ENCODE measurements around the gene SEC24D.
"Not testable (repeated sequence)": the region's sequence is repeated elsewhere in the genome, so short reads cannot be mapped to it uniquely, and the experiment has no call there.

SEC24D gene

DNA sequence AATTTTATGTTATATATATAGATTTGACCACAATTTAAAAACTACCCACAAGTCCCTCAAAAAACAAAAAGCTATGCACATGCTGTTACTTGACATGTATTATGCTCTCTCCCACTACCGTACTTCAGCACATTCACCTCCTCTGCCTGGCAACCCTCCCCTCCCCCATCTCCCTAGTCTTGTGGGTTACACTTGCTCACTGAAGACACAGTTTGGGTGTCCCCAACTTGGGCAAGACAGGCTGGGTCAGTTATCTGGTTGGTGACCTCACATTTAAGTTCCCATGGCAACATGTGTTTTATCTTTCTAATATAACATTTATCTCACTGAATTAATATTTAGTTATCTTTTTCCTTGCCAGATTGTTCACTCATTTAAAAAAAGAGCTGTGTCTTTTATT is 32.7 kb downstream of the SEC24D start:
- no peak for DNase-seq

DNA sequence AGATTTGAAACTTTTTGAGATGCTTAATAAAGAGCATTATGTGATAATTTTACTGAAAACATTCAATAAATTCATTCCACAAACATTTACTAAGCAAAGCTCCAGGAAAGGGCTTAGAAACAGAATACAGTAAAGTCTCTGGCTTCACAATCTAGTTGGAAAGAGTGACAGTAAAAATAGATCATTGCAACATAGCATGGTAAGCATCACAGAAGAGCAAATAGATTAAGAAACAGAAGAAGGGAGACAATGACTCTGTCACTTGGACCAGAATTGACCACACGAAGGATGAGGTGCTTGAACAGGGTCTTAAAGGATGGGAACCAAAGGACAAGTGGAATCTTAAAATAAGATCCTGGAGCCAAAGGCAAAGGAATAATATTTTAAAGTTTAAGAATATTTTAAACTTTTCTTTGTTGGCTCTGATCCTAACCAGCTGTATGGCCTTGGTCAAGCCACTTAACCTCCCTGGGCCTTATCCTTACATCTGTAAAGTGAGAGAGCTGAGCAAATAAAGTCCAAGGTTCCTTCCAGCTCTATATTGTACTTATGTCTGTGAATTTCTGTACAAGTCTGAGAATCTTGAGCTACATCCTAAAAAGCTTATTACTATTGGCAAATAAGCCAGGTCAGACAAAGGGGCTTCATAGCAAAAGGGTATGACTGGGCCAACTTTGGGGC is 33.9 kb downstream of the SEC24D start:
- no peak for DNase-seq

DNA sequence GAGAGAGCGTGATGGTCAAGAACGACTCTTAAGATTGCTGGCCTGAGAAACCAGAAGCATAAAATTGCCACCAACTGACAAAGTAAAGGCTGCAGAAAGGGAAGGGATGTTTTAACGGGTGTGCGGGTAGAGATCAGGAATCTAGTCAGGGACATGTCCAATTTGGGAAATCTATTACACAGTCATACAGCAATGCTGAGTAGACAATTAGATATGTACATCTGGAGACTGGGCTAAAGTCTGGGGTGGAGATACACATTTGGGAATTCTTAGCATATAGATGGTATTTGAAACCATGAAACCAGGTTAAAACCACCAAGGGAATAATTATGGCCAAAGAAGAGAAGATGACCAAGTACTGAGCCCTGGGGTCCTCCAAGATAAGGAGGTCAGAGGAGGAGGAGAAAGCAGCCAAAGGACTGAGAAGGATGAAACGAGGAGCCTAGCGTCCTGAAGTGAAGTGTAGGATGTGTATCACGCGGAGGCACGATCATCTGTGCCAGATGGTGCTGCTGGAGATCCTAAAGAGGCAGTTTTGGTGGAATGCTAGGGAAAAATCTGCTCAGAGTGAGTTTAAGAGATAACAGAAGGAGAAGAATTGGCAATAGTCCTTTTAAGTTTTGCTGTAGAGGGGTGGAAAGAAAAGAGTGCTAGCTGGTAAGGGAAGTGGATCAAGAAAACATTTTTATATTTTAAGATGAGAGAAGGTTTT is 36.5 kb downstream of the SEC24D start:
- no peak for DNase-seq

DNA sequence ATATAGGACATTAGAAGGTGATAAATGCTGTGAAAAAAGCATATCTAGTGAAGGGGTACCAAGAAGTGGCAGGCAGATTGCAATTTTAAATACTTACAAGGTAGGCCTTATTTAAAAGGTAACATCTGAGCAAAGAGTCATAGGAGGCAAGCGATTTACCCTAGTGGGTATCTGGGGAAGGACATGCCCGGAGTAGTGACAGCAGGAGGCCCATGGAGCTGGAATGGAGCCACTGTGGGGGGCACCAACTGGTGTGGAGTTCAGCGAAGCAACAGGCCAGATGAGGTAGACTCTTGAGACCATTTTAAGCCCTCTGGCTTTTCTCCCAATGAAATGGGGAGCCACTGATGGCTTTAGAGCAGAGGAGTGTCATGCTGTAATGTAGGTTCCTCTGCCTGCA is 37.3 kb downstream of the SEC24D start:
- DNase-seq, result no peak

DNA sequence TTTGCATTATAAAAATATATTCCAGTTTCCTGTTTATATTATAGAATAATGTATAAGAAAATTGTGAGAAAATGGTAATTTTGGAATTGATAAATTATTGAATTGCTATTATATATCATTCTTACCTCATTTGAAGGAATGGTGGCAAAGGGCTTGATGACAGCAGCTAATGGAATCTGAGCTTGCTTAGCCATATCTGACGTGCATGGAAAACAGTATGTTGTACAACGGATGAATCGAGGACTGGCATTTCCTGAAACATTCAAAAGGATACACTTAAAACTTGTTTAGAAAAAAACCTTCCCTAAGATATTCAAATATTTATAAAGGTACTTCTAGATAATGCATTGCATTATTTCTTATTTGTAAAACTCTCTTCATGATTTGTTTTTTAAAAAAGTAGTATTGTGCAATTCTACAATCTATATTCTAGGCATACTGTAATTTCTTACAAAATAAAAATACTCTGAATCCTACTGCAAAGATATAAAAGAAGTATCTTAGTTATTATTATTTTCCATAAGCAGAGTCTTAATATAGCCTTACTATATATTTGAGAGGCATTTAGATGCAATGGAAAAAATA is 38.3 kb downstream of the SEC24D start:
- no peak for DNase-seq

DNA sequence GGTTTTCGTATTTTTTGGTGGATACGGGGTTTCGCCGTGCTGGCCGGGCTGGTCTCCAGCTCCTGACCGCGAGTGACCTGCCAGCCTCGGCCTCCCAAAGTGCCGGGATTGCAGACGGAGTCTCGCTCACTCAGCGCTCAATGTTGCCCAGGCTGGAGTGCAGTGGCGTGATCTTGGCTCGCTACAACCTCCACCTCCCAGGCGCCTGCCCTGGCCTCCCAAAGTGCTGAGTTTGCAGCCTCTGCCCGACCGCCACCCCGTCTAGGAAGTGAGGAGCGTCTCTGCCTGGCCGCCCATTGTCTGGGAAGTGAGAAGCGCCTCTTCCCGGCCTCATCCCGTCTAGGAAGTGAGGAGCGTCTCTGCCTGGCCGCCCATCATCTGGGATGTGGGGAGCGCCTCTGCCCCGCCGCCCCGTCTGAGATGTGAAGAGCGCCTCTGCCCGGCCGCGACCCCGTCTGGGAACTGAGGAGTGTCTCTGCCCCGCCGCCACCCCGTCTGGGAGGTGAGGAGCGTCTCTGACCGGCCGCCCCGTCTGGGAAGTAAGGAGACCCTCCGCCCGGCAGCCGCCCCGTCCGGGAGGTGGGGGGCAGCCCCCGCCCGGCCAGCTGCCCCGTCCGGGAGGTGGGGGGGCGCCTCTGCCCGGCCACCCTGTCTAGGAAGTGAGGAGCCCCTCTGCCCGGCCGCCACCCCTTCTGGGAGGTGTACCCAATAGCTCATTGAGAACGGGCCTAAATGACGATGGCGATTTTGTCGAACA is 44.1 kb downstream of the SEC24D start:
- DNase-seq, result not testable (repeated sequence)

DNA sequence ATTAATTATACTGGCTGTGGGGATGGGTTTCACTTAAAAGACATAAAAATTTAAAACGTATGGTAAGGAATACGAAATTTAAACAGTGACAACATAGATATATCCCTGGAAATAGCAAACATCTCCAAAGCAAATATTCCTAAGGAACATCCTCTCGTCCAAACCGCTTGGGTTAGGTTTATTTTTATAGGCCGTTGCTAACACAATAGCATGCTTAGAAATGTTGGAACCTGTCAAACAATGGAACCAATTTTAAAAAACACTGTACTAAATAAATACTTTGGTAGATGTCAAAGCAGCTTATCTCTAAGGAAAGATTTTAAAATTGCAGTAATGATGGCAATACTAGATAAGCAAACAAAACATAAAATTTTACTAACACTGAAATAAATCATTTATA is 45.4 kb downstream of the SEC24D start:
- no peak for DNase-seq

DNA sequence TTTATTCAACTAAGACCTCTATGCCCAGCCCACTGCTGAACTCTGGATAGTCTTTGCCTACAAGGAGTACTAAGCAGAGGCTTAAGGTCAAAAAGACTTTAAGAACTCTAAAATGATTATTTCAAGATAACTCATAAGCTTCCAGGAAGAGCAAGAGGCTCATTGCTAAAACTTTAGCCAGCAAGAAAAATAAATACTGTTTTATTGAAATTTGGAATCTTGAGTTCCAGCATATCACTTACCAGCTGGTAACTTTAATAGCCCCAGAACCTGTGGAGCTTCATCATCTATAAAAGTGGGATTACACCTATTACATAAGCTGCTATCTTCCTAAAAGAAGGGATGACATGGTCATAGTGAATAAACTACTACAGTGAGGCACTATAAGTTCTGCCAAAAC is 47.0 kb downstream of the SEC24D start:
- no peak for DNase-seq

DNA sequence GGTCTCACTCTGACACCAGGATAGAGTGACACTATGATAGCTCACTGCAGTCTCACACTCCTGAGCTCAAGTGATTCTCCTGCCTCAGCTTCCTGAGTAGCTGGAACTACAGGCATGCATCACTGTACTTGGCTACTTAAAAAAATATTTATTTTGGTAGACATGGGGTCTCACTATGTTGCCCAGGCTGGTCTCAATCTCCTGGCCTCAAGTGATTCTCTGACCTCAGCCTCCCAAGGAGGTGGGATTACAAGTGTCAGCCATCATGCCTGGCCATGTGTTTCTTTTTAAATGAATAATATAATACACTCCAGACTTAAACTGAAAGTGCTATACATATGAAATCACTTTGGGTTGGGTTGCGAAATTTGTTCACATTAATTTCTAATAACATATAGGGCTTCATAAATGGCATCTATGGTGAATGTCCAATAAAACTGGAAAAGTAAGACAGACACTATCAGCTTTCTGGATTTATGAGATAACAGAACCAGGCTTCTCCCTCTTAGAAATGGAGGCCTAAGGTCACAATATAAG is 48.0 kb downstream of the SEC24D start:
- no peak for DNase-seq

DNA sequence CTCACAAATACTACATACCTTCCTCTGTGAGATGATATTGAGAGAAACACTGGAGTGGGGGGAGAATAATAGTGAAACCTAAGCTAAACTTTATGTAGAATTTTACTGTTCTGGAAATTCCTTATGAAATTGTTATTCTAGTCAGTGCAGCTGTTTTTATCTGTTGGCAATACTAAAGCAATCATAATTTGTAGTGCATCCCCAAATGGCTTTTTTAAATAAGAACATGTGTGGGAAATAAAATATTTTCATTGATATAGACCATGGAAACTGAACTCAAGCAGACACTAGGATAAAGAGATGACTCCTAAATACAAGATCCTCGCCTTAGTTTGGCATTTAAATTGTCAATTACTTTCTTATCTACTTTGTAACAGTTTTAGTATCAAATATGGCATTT is 51.1 kb downstream of the SEC24D start:
- no peak for DNase-seq

DNA sequence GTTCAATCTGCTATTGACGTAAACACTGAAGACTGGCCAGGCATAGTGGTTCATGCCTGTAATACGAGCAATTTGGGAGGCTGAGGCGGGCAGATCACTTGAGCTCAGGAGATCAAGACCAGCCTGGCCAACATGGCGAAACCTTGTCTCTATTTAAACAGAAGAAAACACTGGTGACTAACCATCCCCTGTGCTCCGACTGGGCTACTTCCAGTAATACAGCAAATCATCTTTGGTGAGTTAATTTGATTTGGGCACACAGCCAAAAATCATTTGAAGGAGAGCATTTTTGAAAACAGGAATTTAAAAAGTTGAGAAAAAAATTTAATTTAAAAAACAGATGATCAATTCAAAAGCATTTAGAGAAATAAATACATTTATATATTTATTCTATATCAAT is 52.0 kb downstream of the SEC24D start:
- no peak for DNase-seq

DNA sequence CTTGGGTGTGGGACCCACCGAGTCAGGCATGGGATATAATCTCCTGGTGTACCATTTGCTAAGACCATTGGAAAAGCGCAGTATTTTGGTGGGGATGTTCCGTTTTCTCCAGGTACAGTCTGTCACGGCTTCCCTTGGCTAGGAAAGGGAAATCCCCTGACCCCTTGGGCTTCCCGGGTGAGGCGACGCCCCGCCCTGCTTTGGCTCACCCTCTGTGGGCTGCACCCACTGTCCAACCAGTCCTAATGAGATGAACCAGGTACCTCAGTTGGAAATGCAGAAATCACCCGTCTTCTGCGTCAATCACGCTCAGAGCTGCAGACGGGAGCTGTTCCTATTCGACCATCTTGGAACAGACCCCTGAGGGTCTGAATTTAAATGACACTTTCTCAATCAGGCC is 53.0 kb downstream of the SEC24D start:
- not testable (repeated sequence) for DNase-seq

DNA sequence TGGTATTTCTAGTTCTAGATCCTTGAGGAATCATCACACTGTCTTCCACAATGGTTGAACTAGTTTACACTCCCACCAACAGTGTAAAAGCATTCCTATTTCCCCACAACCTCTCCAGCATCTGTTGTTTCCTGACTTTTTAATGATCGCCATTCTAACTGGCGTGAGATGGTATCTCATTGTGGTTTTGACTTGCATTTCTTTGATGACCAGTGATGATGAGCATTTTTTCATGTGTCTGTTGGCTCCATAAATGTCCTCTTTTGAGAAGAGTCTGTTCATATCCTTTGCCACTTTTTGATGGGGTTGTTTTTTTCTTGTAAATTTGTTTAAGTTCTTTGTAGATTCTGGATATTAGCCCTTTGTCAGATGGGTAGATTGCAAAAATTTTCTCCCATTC is 58.3 kb downstream of the SEC24D start:
- not testable (repeated sequence) for DNase-seq

DNA sequence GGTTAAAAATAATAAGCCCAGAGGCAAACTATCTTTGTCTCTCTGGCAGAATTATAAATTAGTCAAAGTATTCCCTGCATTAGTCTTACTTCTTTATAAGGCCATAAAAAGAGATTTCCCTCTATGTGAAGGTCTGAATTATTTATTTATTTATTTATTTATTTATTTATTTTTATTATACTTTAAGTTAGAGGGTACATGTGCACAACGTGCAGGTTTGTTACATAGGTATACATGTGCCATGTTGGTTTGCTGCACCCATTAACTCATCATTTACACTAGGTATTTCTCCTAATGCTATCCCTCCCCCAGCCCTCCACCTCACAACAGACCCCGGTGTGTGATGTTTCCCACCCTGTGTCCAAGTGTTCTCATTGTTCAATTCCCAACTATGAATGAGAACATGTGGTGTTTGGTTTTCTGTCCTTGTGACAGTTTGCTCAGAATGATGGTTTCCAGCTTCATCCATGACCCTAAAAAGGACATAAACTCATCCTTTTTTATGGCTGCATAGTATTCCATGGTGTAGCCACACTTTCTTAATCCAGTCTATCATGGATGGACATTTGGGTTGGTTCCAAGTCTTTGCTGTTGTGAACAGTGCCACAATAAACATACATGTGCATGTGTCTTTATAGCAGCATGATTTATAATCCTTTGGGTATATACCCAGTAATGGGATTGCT is 58.8 kb downstream of the SEC24D start:
- not testable (repeated sequence) for DNase-seq

DNA sequence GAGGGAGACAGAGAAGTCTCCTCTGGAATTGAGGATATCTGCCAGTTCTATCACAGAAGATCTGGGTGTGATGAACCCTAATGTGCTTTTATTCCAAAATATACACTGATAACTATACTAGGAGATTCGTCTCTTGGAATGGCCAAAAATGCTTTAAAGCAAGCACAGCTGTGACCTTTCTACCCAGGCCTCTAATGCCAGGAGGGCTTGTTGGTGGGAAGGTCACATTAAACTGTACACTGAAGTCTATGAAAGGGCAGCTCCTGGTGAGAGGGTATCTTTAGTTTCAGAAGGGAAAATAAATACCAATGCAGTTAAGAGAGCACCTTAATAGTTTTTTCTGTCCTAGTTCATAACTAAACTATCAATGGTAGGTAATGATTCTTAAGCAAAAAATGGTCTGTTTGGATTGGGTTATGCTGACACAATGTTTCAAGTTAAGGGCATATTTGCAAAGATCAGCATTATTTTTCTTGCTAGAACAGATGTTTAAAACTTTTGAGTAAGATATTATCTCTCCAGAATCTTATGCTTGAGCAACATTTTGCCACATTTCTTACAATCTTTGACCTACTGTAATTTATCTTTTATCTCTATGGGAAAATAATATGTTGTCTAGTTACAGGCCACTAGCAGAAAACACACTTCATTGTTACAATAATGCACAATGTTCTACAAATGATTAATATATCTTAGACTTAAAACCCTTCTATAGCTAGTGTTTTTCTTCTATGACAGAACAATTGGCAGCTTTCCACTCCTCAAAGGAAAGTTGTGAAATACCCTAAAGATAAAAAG is 59.6 kb downstream of the SEC24D start:
- no peak for DNase-seq

DNA sequence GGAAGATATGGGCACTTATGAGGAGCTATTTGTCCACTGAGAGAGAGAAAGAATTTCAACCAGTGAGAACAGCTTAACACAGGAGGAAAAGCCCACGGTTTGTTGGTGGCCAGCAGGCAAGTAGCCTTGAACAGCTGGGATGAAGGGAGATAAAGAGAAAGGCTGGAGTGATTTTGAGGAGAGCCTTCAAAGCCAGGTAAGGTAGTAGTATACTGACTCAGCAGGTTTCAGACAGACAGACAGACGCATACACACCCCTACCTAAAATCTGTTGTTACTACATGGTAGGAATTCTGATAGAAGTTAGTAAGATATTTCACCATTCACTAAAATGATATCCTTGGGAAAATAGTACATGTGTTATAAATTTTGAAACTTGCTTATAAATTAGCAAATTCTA is 60.5 kb downstream of the SEC24D start:
- no peak for DNase-seq

DNA sequence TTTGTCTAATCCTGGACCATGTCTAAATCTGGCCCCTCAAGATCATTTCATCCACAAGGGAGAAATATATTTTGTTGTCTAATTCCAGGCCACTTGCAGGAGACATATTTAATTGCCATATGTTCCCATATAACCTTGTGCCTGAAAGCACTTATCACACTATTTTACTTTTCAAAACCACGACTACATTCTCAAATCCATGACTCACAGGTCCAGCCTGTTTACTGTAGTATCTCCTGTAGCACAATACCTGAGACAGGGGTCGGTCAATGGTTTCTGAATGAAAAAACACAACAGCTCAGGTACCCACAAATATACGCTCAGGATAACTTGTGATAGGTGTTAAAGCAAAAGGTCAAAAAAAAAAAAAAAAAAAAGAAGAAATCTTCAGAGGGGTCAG is 60.9 kb downstream of the SEC24D start:
- DNase-seq, result no peak

DNA sequence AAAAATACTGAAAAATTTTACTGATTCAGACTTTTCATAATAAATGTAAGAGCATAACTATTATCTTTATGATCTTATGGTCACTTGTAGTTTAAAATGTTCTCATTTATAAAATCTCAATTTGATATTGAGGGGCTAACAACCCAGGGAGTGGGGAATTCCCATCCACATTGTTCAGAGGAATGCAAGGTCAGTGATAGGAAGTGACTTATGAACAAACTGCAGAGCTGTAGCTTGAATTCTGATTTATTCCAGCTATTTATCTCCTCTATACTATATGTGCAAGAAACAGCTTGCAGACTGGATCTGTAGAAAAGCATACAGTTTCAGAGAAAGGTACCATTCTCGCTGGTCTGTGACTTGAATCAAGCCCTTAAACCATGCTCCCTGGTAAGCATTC is 61.6 kb downstream of the SEC24D start:
- DNase-seq, result no peak

DNA sequence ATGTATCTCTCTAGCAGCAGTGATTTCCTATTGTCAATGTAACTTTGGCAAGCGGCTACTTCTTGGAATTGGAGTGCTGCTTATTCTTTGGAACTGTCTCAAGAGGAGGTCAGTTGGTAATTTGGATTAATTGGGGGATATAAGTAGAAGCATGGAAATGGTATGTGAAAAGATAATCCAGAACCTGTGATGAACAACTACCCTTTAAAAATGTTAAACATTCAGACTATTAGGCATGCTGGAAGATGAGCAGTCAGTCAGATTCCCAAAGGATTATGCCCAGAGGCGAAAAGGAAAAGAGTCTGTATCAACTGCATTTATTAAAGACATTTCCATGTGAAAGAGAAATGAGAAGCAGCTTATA is 62.5 kb downstream of the SEC24D start:
- no peak for DNase-seq

DNA sequence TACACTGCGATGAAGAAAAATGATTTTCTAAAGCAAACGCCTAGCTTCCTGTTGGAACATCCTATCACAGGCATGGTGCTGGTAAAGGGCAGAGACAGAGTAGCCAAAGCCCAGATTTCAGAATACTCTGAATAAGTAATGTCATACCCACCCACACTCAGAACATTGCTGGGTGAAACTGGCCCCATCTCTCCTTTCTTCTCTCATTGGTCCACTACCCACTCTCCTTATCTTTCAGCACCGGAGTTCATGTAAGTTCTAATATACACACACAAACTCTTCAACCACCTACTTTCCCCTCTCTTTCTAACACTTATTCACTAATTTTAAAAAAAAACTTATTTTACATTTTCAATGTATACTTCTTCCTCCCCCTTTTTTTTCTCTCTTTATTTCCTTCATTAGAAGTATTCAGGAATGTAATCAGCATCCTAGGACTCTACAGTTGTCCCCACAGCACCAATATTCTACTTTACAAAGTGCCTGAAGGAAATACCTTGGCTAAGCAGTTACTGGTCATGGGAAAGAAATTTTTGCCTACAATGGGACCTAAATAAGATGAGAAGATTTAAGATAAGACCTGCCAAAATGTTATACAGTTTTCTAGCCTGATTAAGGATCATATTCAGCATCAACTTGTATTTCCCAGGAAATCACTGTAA is 63.0 kb downstream of the SEC24D start:
- DNase-seq, result no peak

DNA sequence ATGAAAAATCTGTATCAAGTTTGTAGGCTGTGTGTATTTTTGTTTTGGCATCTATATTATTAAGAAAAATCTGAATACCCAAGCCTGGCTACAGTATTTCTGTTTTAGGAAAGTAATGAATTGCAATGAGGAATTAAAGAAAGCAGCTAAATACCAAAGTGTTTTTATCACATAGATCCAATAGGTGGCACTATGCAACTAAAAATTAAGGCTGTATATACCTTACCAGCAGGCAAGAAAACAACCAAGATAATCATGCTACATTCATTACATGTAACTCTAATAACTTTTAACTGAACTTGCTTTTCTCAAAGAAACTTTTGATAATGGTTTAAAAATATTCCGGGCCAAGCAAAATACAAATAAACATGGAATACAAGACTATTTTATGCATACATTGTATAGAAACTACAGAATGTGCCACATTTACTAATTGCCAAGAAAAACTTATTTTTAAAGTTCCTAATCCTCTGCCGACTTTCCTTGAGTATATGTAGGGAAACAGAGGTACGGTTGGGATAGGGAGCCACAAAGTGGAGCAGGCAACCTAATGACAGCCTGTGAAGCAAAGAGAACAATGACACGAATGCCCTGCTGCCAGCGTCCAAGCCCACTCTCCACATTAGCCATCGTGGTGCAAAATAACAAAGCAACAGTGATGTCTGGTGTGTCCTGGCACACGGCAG is 63.7 kb downstream of the SEC24D start:
- no peak for DNase-seq
